ENCODE data around the gene AGMAT.

Gene AGMAT

GRCh38 chr1:15568387-15569073 is 16.3 kb downstream of the AGMAT start:
- no peak for DNase-seq (ENCODE audit: low read depth in 2 of 2)

GRCh38 chr1:15559189-15559810 is 25.6 kb downstream of the AGMAT start:
- no peak for DNase-seq (ENCODE audit: low read depth in 2 of 2)

- no peak for DNase-seq (ENCODE audit: low read depth in 2 of 2)
These were observed 26.3 kb downstream of the AGMAT start for GRCh38 chr1:15558516-15558915.

- DNase-seq (ENCODE audit: low read depth in 2 of 2), result no peak
These were observed 27.3 kb downstream of the AGMAT start for GRCh38 chr1:15557594-15557993.

GRCh38 chr1:15557008-15557407 is 27.8 kb downstream of the AGMAT start:
- DNase-seq (ENCODE audit: low read depth in 2 of 2), result no peak

GRCh38 chr1:15550573-15550972 is 34.3 kb downstream of the AGMAT start:
- no peak for DNase-seq (ENCODE audit: low read depth in 2 of 2)

GRCh38 chr1:15546641-15547040 is 38.2 kb downstream of the AGMAT start:
- no peak for DNase-seq (ENCODE audit: low read depth in 2 of 2)

- no peak for DNase-seq (ENCODE audit: low read depth in 2 of 2)
These were observed 41.0 kb downstream of the AGMAT start for GRCh38 chr1:15543589-15544568.

- DNase-seq (ENCODE audit: low read depth in 2 of 2), result no peak
These were observed 41.6 kb downstream of the AGMAT start for GRCh38 chr1:15543251-15543588.

GRCh38 chr1:15542388-15543250 is 42.2 kb downstream of the AGMAT start:
- DNase-seq (ENCODE audit: low read depth in 2 of 2), result no peak

- DNase-seq (ENCODE audit: low read depth in 2 of 2), result no peak
These were observed 43.5 kb downstream of the AGMAT start for GRCh38 chr1:15541231-15541792.

GRCh38 chr1:15540186-15540585 is 44.7 kb downstream of the AGMAT start:
- DNase-seq (ENCODE audit: low read depth in 2 of 2), result no peak

- DNase-seq (ENCODE audit: low read depth in 2 of 2), result no peak
These were observed 46.1 kb downstream of the AGMAT start for GRCh38 chr1:15538771-15539170.

GRCh38 chr1:15531682-15532081 is 53.2 kb downstream of the AGMAT start:
- DNase-seq (ENCODE audit: low read depth in 2 of 2), result no peak

GRCh38 chr1:15531003-15531402 is 53.8 kb downstream of the AGMAT start:
- DNase-seq (ENCODE audit: low read depth in 2 of 2), result no peak

GRCh38 chr1:15526490-15527339 is 58.1 kb downstream of the AGMAT start, which contains the start of gene DNAJC16:
Gene DNAJC16 (plus strand): TSS chr1:15526848. CDS start chr1:15529106, 2,258 bp downstream.
- DNase-seq (ENCODE audit: low read depth in 2 of 2), result peak; percentile 96 to 97

GRCh38 chr1:15526021-15526489 is 58.8 kb downstream of the AGMAT start:
- DNase-seq (ENCODE audit: low read depth in 2 of 2), result no peak

GRCh38 chr1:15525050-15526020 is 59.5 kb downstream of the AGMAT start:
- no peak for DNase-seq (ENCODE audit: low read depth in 2 of 2)
